Stomach (tissue), 9 donors: ENCODE measurements around the gene ELMO3. TPM values are rescaled to one million over a fixed set of nuclear protein-coding genes. Genes with fewer than 3 reads are reported as not detected.

ENCODE experiments used
- DNase-seq, 2 donors: peaks; one replicate each; pipeline versions ENCODE4 v3.0.0 to v3.0.0-alpha.2; 2013 to 2019
- H3K27ac ChIP-seq, 5 donors: fragments of 200-600 bp in 4 of 5; sonication (generic) in 4 of 5; one replicate each; pipeline ENCODE4 v1.5.1; 2013 to 2019; ENCODE audit warnings: mild to moderate bottlenecking in 1 of 5, moderate library complexity in 1 of 5
- H3K27me3 ChIP-seq, 3 donors: fragments of 200-600 bp; sonication (generic); one replicate each; pipeline ENCODE4 v1.5.1; 2017 to 2019; ENCODE audit warnings: mixed run types in 1 of 3
- H3K36me3 ChIP-seq, 4 donors: fragments of 200-600 bp; sonication (generic); 1 replicate in 3 of 4; 2 replicates in 1 of 4; pipeline ENCODE4 v1.5.1; 2016 to 2019
- H3K4me1 ChIP-seq, 4 donors: fragments of 200-600 bp; sonication (generic); one replicate each; pipeline ENCODE4 v1.5.1; 2016 to 2019
- H3K4me3 ChIP-seq, 4 donors: fragments of 200-600 bp; sonication (generic) in 3 of 4; one replicate each; pipeline ENCODE4 v1.5.1; 2016 to 2019; ENCODE audit warnings: mild to moderate bottlenecking in 1 of 4
- H3K9me3 ChIP-seq, 4 donors: fragments of 200-600 bp; sonication (generic); one replicate each; pipeline ENCODE4 v1.5.1; 2016 to 2019
- CTCF ChIP-seq, 7 experiments: fragments of 450-650 bp in 4 of 7; fragments of 200-600 bp in 3 of 7; sonication (generic) in 3 of 7; IDR thresholded peaks; one replicate each; pipeline ENCODE4 v1.5.1; 2016 to 2019; ENCODE audit warnings: antibody characterized with exemption in 7 of 7, control low read depth in 2 of 7, mild to moderate bottlenecking in 1 of 7
- EP300 ChIP-seq: sonication (generic); formaldehyde crosslinking; IDR thresholded peaks from one replicate; pipeline ENCODE4 v1.6.1; 2017; ENCODE audit warnings: antibody characterized with exemption
- POLR2A ChIP-seq, 4 donors: fragments of 450-650 bp; IDR thresholded peaks; one replicate each; pipeline ENCODE4 v1.6.1; 2016; ENCODE audit warnings: antibody characterized with exemption in 4 of 4, control low read depth in 2 of 4, mild to moderate bottlenecking in 1 of 4, moderate library complexity in 1 of 4
- POLR2AphosphoS5 ChIP-seq, 3 donors: sonication (generic); formaldehyde crosslinking; IDR thresholded peaks; one replicate each; pipeline ENCODE4 v1.6.1; 2016; ENCODE audit warnings: antibody characterized with exemption in 3 of 3
- WGBS, 5 donors: extraction: QIAGEN DNeasy Blood & Tissue Kit in 3 of 5; methylation state at CpG; one replicate each; pipeline versions ENCODE4 v1.1.5 to v1.1.7; 2013 to 2018; 5-methylcytosine and 5-hydroxymethylcytosine counted together
- intact Hi-C: fragments of 100-400 bp; cut with DNase I; formaldehyde crosslinking; loops from one replicate; pipeline ENCODE4 v1.15.1; 2023; ENCODE audit warnings: low total_unique reads
- polyA plus RNA-seq, 3 donors: library from polyadenylated mRNA; stranded (reverse); fragments of 200-250 nt; gene quantifications; one replicate each; pipeline ENCODE4 v1.2.3, GENCODE V29; 2013
- total RNA-seq, 5 donors: library from RNA; depleted of rRNA; stranded (reverse); fragments of >200 nt; gene quantifications; one replicate each; pipeline versions ENCODE4 v1.1.0 to v1.2.3, GENCODE V29; 2014 to 2016
- donor health status: healthy with polysubstance abuse.
- donor health status: Bipolar disorder and iron deficiency.
- donor health status: healthy.

The ELMO3 gene
- total and polyA plus RNA-seq, 8 donors = 11.6 to 133 (median 40.8) TPM

GRCh38 chr16:67210069-67210937, 11.4 kb downstream of the ELMO3 start:
- 84 to 90% (median 85%) methylated on average over 14 to 25 of the region's 25 CpGs for WGBS, 5 donors
- intact Hi-C loops = no loop called here
- TF ChIP-seq EP300 (no peak), CTCF (IDR thresholded peaks at IDR 0.05) (no peak), POLR2AphosphoS5 (IDR thresholded peaks at IDR 0.05) (no peak), POLR2A (IDR thresholded peaks at IDR 0.05) (no peak)
- peaks cover 15 to 22% (median 17%) of the 10 kb centered on the region in 4 donors for H3K4me1 ChIP-seq
- no peak overlapping the region for H3K27ac ChIP-seq
- H3K27me3 ChIP-seq = no peaks in the 10 kb centered on the region
- DNase-seq = no peak
- H3K36me3 ChIP-seq = peaks cover 0 to 15% (median 0%) of the 10 kb centered on the region in 4 donors
- no peak overlapping the region for H3K4me3 ChIP-seq
- no peaks in the 10 kb centered on the region for H3K9me3 ChIP-seq

GRCh38 chr16:67211674-67212073, 12.7 kb downstream of the ELMO3 start:
- Histone ChIP-seq H3K4me1 (peaks cover 15 to 30% (median 21%) of the 10 kb centered on the region in 4 donors), H3K4me3 (no peak overlapping the region), H3K27me3 (no peaks in the 10 kb centered on the region), H3K27ac (no peak overlapping the region), H3K9me3 (no peaks in the 10 kb centered on the region), H3K36me3 (peaks cover 0 to 7% (median 0%) of the 10 kb centered on the region in 4 donors)
- intact Hi-C loops = no loop called here
- TF ChIP-seq POLR2A (IDR thresholded peaks at IDR 0.05) = no peak
- no peak for TF ChIP-seq CTCF (IDR thresholded peaks at IDR 0.05)
- no peak for TF ChIP-seq POLR2AphosphoS5 (IDR thresholded peaks at IDR 0.05)
- TF ChIP-seq EP300 = no peak
- no peak for DNase-seq
- 72 to 93% (median 82%) methylated on average over 7 of the region's 7 CpGs for WGBS, 5 donors

GRCh38 chr16:67212766-67213165, 13.8 kb downstream of the ELMO3 start:
- peak overlapping the region in 1 of 5 donors; percentile 3 for H3K27ac ChIP-seq
- H3K4me1 ChIP-seq = peaks cover 22 to 41% (median 27%) of the 10 kb centered on the region in 4 donors
- no peak for DNase-seq
- no peaks in the 10 kb centered on the region for H3K9me3 ChIP-seq
- peaks cover 0 to 7% (median 0%) of the 10 kb centered on the region in 4 donors for H3K36me3 ChIP-seq
- no peak for TF ChIP-seq POLR2AphosphoS5 (IDR thresholded peaks at IDR 0.05)
- TF ChIP-seq EP300 = no peak
- no peak for TF ChIP-seq POLR2A (IDR thresholded peaks at IDR 0.05)
- no peak for TF ChIP-seq CTCF (IDR thresholded peaks at IDR 0.05)
- no peaks in the 10 kb centered on the region for H3K27me3 ChIP-seq
- intact Hi-C loops = no loop called here
- no peak overlapping the region for H3K4me3 ChIP-seq

GRCh38 chr16:67213197-67214019, 14.5 kb downstream of the ELMO3 start:
- Histone ChIP-seq H3K9me3 (no peaks in the 10 kb centered on the region), H3K4me1 (peaks cover 22 to 45% (median 27%) of the 10 kb centered on the region in 4 donors), H3K4me3 (no peak overlapping the region), H3K27ac (peak overlapping the region in 1 of 5 donors; percentile 3), H3K36me3 (peaks cover 0 to 7% (median 0%) of the 10 kb centered on the region in 4 donors), H3K27me3 (no peaks in the 10 kb centered on the region)
- TF ChIP-seq POLR2AphosphoS5 (IDR thresholded peaks at IDR 0.05) (no peak), POLR2A (IDR thresholded peaks at IDR 0.05) (no peak), EP300 (no peak), CTCF (IDR thresholded peaks at IDR 0.05) (no peak)
- peak in 1 of 2 donors; percentile 69 for DNase-seq
- intact Hi-C loops = no loop called here
- 42 to 67% (median 57%) methylated on average over 7 to 8 of the region's 8 CpGs for WGBS, 5 donors
